Osteocyte (in vitro differentiated cells): ENCODE data around the gene ANXA9. TPM values are rescaled to one million over a fixed set of nuclear protein-coding genes. Genes with fewer than 3 reads are reported as not detected.

Source experiments
- DNase-seq: peaks from one replicate; pipeline ENCODE4 v3.0.0; 2021; ENCODE audit warnings: mixed read lengths; ENCODE audit not compliant: unreplicated experiment; ENCODE audit errors: extremely low spot score
- H3K27ac Mint-ChIP-seq: one replicate; pipeline ENCODE4 v1.8.0; 2021; ENCODE audit warnings: mild to moderate bottlenecking, mixed read lengths; ENCODE audit not compliant: unreplicated experiment
- H3K27me3 Mint-ChIP-seq: one replicate; pipeline ENCODE4 v1.8.0; 2021; ENCODE audit warnings: mixed read lengths; ENCODE audit not compliant: unreplicated experiment
- H3K36me3 Mint-ChIP-seq: one replicate; pipeline ENCODE4 v1.8.0; 2021; ENCODE audit warnings: mixed read lengths; ENCODE audit not compliant: unreplicated experiment
- H3K4me1 Mint-ChIP-seq: one replicate; pipeline ENCODE4 v1.8.0; 2021; ENCODE audit warnings: mixed read lengths; ENCODE audit not compliant: unreplicated experiment
- H3K4me3 Mint-ChIP-seq: one replicate; pipeline ENCODE4 v1.8.0; 2021; ENCODE audit warnings: mild to moderate bottlenecking, moderate library complexity, mixed read lengths; ENCODE audit not compliant: unreplicated experiment
- H3K9me3 Mint-ChIP-seq: one replicate; pipeline ENCODE4 v1.8.0; 2021; ENCODE audit warnings: mixed read lengths; ENCODE audit not compliant: unreplicated experiment
- total RNA-seq: library from RNA; stranded (reverse); gene quantifications from 2 replicates; pipeline ENCODE4 v1.2.1, GENCODE V29; 2021
- TF ChIP-seq, protein P1 (sequence below): fragments of 200-600 bp; sonication (generic); IDR thresholded peaks from 2 replicates; pipeline ENCODE4 v1.5.0; 2021; ENCODE audit warnings: antibody characterized with exemption, mild to moderate bottlenecking, moderate library complexity

ANXA9 gene
- total RNA-seq, 1 donor from 2014 or later: not detected

DNA sequence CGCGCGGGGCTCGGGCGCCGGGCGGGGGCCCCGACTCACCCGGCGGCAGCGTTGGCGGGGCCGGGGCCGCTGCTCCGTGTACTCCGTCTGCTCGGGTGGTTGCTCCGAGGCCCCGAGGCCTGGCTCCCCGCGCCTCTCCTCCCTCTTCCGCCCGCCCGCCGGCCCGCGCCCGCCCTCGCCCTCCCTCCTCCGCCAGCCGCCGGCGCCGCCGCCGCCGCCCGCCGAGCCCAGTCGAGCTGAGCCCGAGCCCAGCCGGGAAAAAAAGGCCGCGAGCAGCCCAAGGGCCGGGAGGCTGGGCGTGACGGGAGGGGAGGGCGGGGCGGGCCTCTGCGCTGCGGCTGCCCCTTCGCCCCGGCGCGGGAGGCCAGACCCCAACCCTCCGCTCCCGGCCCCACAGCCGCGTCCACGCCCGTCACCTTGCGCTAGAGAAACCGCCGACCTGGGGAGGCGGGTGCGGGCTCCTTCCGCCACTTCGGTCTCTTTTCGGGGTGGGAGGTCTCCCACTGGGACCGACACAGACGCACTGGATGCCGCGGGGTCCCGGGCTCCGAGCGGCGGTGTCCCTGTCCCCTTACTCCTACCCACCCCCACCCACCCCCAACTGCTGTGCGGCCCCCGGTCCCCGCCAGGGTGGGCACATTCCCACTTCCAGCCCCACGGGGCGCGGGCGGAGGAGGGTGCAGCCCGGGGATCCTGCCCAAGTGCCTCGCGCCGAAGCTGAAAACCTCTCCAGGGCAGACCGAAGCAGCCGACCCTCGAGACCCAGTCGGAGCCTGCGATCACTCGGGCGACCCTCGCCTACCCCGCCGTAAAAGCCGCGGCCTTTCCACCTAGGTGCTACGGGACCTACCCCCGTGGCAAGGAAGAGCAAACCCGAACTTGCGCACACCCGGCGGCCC is 7.3 kb upstream of the ANXA9 start, which contains the start of gene CERS2:
CERS2 (minus strand) TSS at position 256 of the 899 bp plus-strand sequence. CDS start 5,745 bp downstream, outside the sequence.
- DNase-seq: peak; percentile 94
- Mint-ChIP-seq H3K36me3 (no peaks in the 10 kb centered on the region), H3K4me3 (peak within 1 kb of the TSS; percentile 83), H3K27ac (peak within 1 kb of the TSS; percentile 89), H3K27me3 (no peaks in the 10 kb centered on the region), H3K4me1 (peaks cover 58% of the 10 kb centered on the region), H3K9me3 (no peaks in the 10 kb centered on the region)
- TF ChIP-seq, protein P1, sequence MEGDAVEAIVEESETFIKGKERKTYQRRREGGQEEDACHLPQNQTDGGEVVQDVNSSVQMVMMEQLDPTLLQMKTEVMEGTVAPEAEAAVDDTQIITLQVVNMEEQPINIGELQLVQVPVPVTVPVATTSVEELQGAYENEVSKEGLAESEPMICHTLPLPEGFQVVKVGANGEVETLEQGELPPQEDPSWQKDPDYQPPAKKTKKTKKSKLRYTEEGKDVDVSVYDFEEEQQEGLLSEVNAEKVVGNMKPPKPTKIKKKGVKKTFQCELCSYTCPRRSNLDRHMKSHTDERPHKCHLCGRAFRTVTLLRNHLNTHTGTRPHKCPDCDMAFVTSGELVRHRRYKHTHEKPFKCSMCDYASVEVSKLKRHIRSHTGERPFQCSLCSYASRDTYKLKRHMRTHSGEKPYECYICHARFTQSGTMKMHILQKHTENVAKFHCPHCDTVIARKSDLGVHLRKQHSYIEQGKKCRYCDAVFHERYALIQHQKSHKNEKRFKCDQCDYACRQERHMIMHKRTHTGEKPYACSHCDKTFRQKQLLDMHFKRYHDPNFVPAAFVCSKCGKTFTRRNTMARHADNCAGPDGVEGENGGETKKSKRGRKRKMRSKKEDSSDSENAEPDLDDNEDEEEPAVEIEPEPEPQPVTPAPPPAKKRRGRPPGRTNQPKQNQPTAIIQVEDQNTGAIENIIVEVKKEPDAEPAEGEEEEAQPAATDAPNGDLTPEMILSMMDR: no peak

DNA sequence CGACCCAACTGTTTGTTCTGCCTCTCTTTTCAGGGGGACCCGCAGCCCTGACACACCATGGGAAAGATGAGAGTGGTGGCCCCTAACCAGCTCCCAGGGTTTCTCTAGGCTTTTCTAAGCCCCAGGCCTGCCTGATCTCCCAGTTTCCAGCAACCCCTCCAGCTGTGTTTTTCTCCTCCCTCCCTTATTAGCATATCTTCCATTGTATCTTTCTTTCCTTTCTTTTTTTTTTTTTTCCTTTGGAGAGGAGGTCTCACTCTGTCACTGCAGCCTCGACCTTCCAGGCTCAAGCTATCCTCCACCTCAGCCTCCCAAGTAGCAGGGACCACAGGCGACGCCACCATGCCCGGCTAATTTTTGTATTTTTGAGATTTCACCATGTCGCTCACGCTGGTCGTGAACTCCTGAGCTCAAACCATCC is 5.7 kb upstream of the ANXA9 start:
- Mint-ChIP-seq H3K4me3 (peak overlapping the region; percentile 12), H3K27me3 (no peaks in the 10 kb centered on the region)

DNA sequence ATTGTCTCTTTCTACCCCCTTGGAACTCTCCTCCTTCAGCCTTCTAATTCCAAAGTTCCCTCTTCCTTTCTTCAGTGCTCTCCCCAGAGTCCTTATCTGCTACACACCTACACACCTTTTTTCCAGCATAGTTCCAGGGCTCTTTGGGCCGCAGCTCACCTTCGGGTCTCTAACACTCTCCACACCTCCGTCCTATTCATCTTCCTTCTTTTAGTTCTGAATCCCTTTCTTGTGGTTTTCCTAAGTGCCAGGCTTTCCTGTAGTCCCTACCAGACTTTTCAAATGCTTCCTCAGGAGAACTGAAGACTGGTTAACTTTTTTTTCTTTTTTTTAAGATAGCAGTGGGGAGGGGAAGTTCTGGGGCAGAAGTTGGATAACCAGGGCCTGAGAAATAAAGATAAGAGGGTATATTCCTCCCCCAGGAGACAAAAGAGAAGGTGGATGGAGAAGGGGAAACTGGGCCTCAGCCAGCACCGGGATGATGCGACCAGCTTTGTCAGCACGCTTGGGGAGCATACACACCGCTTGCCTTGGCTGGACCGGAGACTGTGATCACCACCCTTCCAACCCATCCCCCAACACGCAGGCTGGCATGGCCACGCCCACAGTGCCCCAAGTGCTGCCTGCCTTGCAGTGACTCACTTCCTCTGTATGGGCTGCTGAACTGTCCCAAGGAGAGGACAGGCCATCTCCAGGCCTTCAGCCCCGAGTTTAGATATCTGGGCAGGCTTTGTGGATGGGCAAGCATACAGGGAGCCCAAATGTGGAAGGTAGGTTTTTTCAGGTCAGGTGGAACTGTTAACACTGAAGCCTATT is 5.0 kb upstream of the ANXA9 start:
- Mint-ChIP-seq H3K27ac (peak overlapping the region; percentile 96), H3K9me3 (no peaks in the 10 kb centered on the region), H3K4me3 (peak overlapping the region; percentile 51), H3K36me3 (no peaks in the 10 kb centered on the region), H3K27me3 (no peaks in the 10 kb centered on the region), H3K4me1 (peaks cover 46% of the 10 kb centered on the region)
- peak; percentile 90 for DNase-seq
- TF ChIP-seq, protein P1: no peak

More for the DNA sequence above, 5.7 kb upstream of the ANXA9 start:
- TF ChIP-seq, protein P1: no peak
- no peaks in the 10 kb centered on the region for H3K36me3 Mint-ChIP-seq
- H3K27ac Mint-ChIP-seq: peak overlapping the region; percentile 96
- H3K9me3 Mint-ChIP-seq: no peaks in the 10 kb centered on the region
- H3K4me1 Mint-ChIP-seq: peaks cover 48% of the 10 kb centered on the region
- DNase-seq: no peak

DNA sequence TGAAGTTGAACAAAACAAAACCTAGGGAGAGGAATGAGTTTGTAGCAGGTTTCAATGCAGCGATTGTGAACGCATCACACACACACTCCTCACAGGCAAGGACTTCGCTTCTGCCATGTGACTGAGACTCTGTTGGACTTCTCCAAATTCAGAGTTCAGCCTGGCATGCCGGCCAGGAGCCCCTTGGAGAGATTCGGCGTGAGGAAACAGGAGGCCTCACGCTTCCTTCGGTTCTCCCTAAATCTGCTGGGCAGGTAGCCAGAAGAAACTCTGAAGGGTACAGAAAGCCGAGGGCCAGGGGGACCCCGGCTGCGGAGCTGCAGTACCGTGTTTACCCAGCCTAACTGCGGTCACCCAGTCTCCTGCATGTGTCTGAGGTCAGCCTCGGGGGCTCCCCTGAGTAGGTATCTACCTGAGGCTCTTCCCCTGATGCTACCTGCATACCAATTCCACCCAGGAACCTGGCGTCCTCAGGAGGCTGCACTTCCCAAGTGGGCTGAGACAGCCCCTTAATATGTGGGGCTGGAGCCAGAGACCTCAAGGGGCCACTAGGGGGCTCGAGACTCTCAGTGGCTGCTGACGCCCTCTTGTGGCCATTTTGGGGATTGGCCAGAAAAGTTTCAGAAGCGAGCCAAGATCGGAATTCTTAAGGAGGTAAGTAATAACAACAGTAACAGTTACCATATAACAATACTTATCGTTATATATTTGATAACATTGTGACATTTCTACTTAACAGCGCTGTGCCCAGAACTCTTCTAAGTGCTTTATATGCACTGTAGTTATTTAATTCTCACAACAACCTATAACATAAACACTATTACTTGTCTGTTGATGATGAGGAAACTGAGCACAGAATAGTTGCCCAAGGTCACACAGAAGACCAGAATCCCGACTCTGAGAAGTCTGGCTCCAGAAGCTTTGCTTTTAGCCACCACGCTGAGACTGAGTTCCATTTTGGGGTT is 2.7 kb upstream of the ANXA9 start:
- no peak overlapping the region for H3K4me3 Mint-ChIP-seq
- peak; percentile 94 for DNase-seq
- H3K27ac Mint-ChIP-seq: no peak overlapping the region
- no peaks in the 10 kb centered on the region for H3K36me3 Mint-ChIP-seq
- TF ChIP-seq, protein P1: peak; percentile 100
- peaks cover 31% of the 10 kb centered on the region for H3K4me1 Mint-ChIP-seq
- no peaks in the 10 kb centered on the region for H3K27me3 Mint-ChIP-seq
- no peaks in the 10 kb centered on the region for H3K9me3 Mint-ChIP-seq
